ENCODE measurements around the gene HOXA3. TPM values are rescaled to one million over a fixed set of nuclear protein-coding genes. Genes with fewer than 3 reads are reported as not detected.

HOXA3 gene
- total RNA-seq, 1 experiment from 2014 or later, result not detected

- no peak overlapping the region for H2BK120ac ChIP-seq (ENCODE audit: low read depth, low read length, poor library complexity, severe bottlenecking)
- H3K9me3 ChIP-seq (ENCODE audit: control insufficient read depth, low read depth, low read length), result no peaks in the 10 kb centered on the region
- Mint-ChIP-seq H3K9me3 (peaks cover 0 to 2% of the 10 kb centered on the region in 2 experiments; a peak in 1 of 5 replicates), H3K27me3 (ENCODE audit: low read depth) (peaks cover 31% of the 10 kb centered on the region), H3K4me3 (no peak overlapping the region), H3K27ac (no peak overlapping the region), H3K4me1 (no peaks in the 10 kb centered on the region), H3K36me3 (ENCODE audit: insufficient read depth in 1 of 3, low read depth in 3 of 3) (no peaks in the 10 kb centered on the region)
- no peak overlapping the region for H3K9ac ChIP-seq (ENCODE audit: extremely low read depth, insufficient read length, low read length)
- no peak overlapping the region for H3K4me2 ChIP-seq (ENCODE audit: insufficient read depth, insufficient read length, low read length)
- H4K5ac ChIP-seq (ENCODE audit: insufficient read length, low read depth, low read length), result no peak overlapping the region
- H4K20me1 ChIP-seq (ENCODE audit: control insufficient read depth, insufficient read depth, insufficient read length), result no peaks in the 10 kb centered on the region
- no peak overlapping the region for H2AFZ ChIP-seq (ENCODE audit: low read length)
- H3K4ac ChIP-seq (ENCODE audit: low read depth, low read length), result no peak overlapping the region
- no peak overlapping the region for H2BK12ac ChIP-seq (ENCODE audit: insufficient read length, low read depth, low read length)
- no peak overlapping the region for H2BK5ac ChIP-seq (ENCODE audit: insufficient read length, low read length)
- no peak for DNase-seq
- no peak for TF ChIP-seq CTCF (conservative IDR thresholded peaks at IDR 0.05)
- no peak overlapping the region for H2AK5ac ChIP-seq (ENCODE audit: insufficient read length, low read length)
- no peaks in the 10 kb centered on the region for H3K79me2 ChIP-seq (ENCODE audit: insufficient read depth, low read length)
- H3K79me1 ChIP-seq (ENCODE audit: insufficient read depth, low read depth, low read length, poor library complexity, severe bottlenecking), result no peaks in the 10 kb centered on the region
- no peak overlapping the region for H4K91ac ChIP-seq (ENCODE audit: insufficient read length, low read depth, low read length)
- no peak overlapping the region for H3K14ac ChIP-seq (ENCODE audit: insufficient read depth, low read length)
- H3K27me3 ChIP-seq (ENCODE audit: insufficient read depth, low read length), result no peaks in the 10 kb centered on the region
- H4K8ac ChIP-seq (replicated peaks; ENCODE audit: insufficient read length, low read depth, low read length), result no peak overlapping the region
- H3K23ac ChIP-seq (ENCODE audit: insufficient read length, low read depth, low read length), result no peak overlapping the region
- H3K23me2 ChIP-seq (ENCODE audit: insufficient read length, low read depth, low read length, poor library complexity, severe bottlenecking), result no peaks in the 10 kb centered on the region
- H3K27ac ChIP-seq (ENCODE audit: insufficient read length, low read depth, low read length), result no peak overlapping the region
- H3K18ac ChIP-seq (ENCODE audit: insufficient read length, low read depth, low read length), result no peak overlapping the region
- H3K56ac ChIP-seq (ENCODE audit: insufficient read length, low read depth, low read length), result no peak overlapping the region
- no peak overlapping the region for H2BK20ac ChIP-seq (ENCODE audit: low read depth, low read length, poor library complexity, severe bottlenecking)
- H3T11ph ChIP-seq (ENCODE audit: low read length), result no peak overlapping the region
- H3K4me1 ChIP-seq (ENCODE audit: insufficient read depth, low read length), result no peaks in the 10 kb centered on the region
- no peak overlapping the region for H2BK15ac ChIP-seq (ENCODE audit: low read depth, low read length)
These were observed 79.3 kb downstream of the HOXA3 start for GRCh38 chr7:27073076-27073475.

Data from H9 (cell line).